Neural crest cell (in vitro differentiated cells): Measurements from ENCODE around the gene SLFN5. TPM values are rescaled to one million over a fixed set of nuclear protein-coding genes. Genes with fewer than 3 reads are reported as not detected.
"Not testable (repeated sequence)": the region's sequence is repeated elsewhere in the genome, so short reads cannot be mapped to it uniquely, and the experiment has no call there.

ENCODE experiments used
- DNase-seq: peaks from one replicate; pipeline ENCODE4 v3.0.0; 2021; ENCODE audit warnings: low read depth, mixed read lengths, low spot score
- H3K27ac Mint-ChIP-seq: one replicate; pipeline ENCODE4 v1.8.0; 2021; ENCODE audit warnings: mild to moderate bottlenecking, mixed read lengths; ENCODE audit not compliant: unreplicated experiment
- H3K27me3 Mint-ChIP-seq: 2 replicates; pipeline ENCODE4 v1.8.0; 2021; ENCODE audit warnings: low read depth, mild to moderate bottlenecking, mixed read lengths
- H3K36me3 Mint-ChIP-seq: 2 replicates; pipeline ENCODE4 v1.8.0; 2021; ENCODE audit warnings: low read depth, mild to moderate bottlenecking, mixed read lengths
- H3K4me1 Mint-ChIP-seq: 2 replicates; pipeline ENCODE4 v1.8.0; 2021; ENCODE audit warnings: mixed read lengths
- H3K4me3 Mint-ChIP-seq: one replicate; pipeline ENCODE4 v1.8.0; 2021; ENCODE audit warnings: mild to moderate bottlenecking, mixed read lengths
- H3K9me3 Mint-ChIP-seq: 2 replicates; pipeline ENCODE4 v1.8.0; 2021; ENCODE audit warnings: mixed read lengths
- CTCF ChIP-seq: fragments of 200-600 bp; sonication (generic); conservative IDR thresholded peaks from 2 replicates; pipeline ENCODE4 v1.5.0; 2021; ENCODE audit warnings: antibody characterized with exemption, mild to moderate bottlenecking
- total RNA-seq: library from RNA; stranded (reverse); gene quantifications from 2 replicates; pipeline ENCODE4 v1.2.1, GENCODE V29; 2021

Gene SLFN5
- total RNA-seq, 1 donor from 2014 or later: 8.7 TPM

GRCh38 chr17:35278454-35278853, 35.6 kb downstream of the SLFN5 start:
- H3K36me3 Mint-ChIP-seq, H3K4me3 Mint-ChIP-seq, H3K4me1 Mint-ChIP-seq, H3K27ac Mint-ChIP-seq, H3K9me3 Mint-ChIP-seq, DNase-seq: not testable (repeated sequence)
- peaks cover 32% of the 10 kb centered on the region for H3K27me3 Mint-ChIP-seq

- not testable (repeated sequence) for H3K9me3 Mint-ChIP-seq, H3K36me3 Mint-ChIP-seq, H3K4me3 Mint-ChIP-seq, DNase-seq, H3K27ac Mint-ChIP-seq, H3K4me1 Mint-ChIP-seq
- H3K27me3 Mint-ChIP-seq: peaks cover 30% of the 10 kb centered on the region
These were observed 36.0 kb downstream of the SLFN5 start for GRCh38 chr17:35278876-35279275.

DNA sequence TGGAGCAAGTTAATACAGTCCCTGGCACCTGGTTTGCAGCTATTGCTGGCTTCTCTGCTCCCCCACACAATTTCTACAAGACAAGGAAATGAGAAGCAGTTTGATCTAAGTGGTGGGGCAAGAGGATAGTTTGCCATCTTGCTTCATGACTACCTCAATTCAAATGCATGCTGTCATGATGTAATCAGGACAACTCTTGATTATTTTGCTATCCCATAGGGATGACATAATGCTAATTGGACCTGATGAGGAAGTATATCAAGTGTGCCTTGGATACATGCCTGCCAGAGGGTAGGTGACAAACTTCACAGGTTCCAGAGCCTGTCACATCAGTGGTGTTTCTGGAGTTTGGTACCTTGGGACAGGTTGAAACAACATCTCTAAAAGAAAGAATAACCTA, 40.9 kb downstream of the SLFN5 start:
- TF ChIP-seq CTCF: no peak
- peaks cover 9% of the 10 kb centered on the region for H3K27me3 Mint-ChIP-seq
- no peaks in the 10 kb centered on the region for H3K4me1 Mint-ChIP-seq
- H3K4me3 Mint-ChIP-seq: no peak overlapping the region
- no peak for DNase-seq
- H3K36me3 Mint-ChIP-seq: no peaks in the 10 kb centered on the region
- no peak overlapping the region for H3K27ac Mint-ChIP-seq
- H3K9me3 Mint-ChIP-seq: peaks cover under 1% of the 10 kb centered on the region

- peaks cover 14% of the 10 kb centered on the region for H3K27me3 Mint-ChIP-seq
These were observed 42.1 kb downstream of the SLFN5 start for GRCh38 chr17:35284955-35285354.

DNA sequence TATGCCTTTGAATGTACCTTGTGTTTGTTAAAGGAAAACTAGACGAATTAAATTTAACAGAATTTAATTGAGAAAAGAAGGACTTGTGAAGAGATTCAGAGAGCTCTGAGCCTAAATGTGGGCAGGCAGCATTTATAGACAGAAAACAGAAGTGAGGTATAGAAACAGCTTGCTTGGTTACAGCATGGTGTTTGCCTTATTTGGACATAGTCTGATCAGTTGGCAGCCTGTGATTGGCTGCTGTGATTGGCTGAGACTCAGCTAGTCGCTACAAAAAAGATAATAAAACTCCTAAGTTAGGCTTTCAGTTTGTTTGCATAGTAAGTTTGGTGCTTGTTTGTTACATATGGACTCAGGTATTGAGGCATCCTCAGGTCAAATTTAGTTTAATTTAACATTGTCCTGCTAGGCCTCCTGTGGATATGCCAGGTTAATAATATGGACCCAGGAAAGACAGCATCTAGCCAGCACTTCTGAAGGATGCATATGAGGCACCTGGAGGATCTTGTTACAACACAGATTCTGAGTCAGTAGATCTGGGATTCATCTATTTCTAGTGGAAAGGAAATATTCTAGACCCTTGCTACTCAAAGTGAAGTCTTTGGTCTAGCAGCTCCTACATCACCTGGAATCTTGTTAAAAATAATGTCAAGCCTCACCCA, 43.4 kb downstream of the SLFN5 start:
- no peaks in the 10 kb centered on the region for H3K4me1 Mint-ChIP-seq
- peaks cover 25% of the 10 kb centered on the region for H3K27me3 Mint-ChIP-seq
- peaks cover 5% of the 10 kb centered on the region for H3K9me3 Mint-ChIP-seq
- H3K27ac Mint-ChIP-seq: no peak overlapping the region
- no peak for DNase-seq
- no peak for TF ChIP-seq CTCF
- no peaks in the 10 kb centered on the region for H3K36me3 Mint-ChIP-seq
- no peak overlapping the region for H3K4me3 Mint-ChIP-seq

More at GRCh38 chr17:35284955-35285354, 42.1 kb downstream of the SLFN5 start:
- Mint-ChIP-seq H3K4me1 (no peaks in the 10 kb centered on the region), H3K9me3 (peaks cover 3% of the 10 kb centered on the region), H3K27ac (no peak overlapping the region), H3K4me3 (no peak overlapping the region), H3K36me3 (no peaks in the 10 kb centered on the region)
- DNase-seq: no peak
- no peak for TF ChIP-seq CTCF

GRCh38 chr17:35287286-35287811, 44.5 kb downstream of the SLFN5 start:
- TF ChIP-seq CTCF: no peak
- Mint-ChIP-seq H3K4me3 (no peak overlapping the region), H3K9me3 (peaks cover 5% of the 10 kb centered on the region), H3K36me3 (no peaks in the 10 kb centered on the region), H3K4me1 (no peaks in the 10 kb centered on the region), H3K27ac (no peak overlapping the region), H3K27me3 (peaks cover 27% of the 10 kb centered on the region)
- no peak for DNase-seq
